PC-3 (cell line): Measurements from ENCODE around the gene TC2N. TPM values are rescaled to one million over a fixed set of nuclear protein-coding genes. Genes with fewer than 3 reads are reported as not detected.

Experiments
- ATAC-seq: fragments of 200-7000 bp; cut with Tn5 transposase; 2 replicates; pipeline ENCODE4 v1.9.1; 2020; ENCODE audit warnings: mild to moderate bottlenecking, moderate library complexity
- BruUV-seq: library from RNA; stranded (reverse); fragments of 400-500 nt; replicated peaks from 2 replicates; lab custom pipeline; 2021; lab: Mats Ljungman, UMichigan
- CTCF ChIA-PET: fragments of 300-600 bp; sonication (Branson Sonifier 250); formaldehyde crosslinking; loops from one replicate; lab custom pipeline; 2022; ENCODE audit warnings: antibody characterized with exemption; lab: Charles Lee
- POLR2A ChIA-PET: fragments of 300-600 bp; sonication (Branson Sonifier 250); formaldehyde crosslinking; loops from one replicate; lab custom pipeline; 2022; ENCODE audit warnings: antibody characterized with exemption; ENCODE audit not compliant: unreplicated experiment; lab: Charles Lee
- DNase-seq: peaks from one replicate; pipeline ENCODE4 v3.0.0-alpha.2; 2015
- H2AFZ ChIP-seq: fragments of 300-600 bp; sonication (generic); 2 replicates; pipeline ENCODE4 v1.6.0; 2016; ENCODE audit warnings: antibody characterized with exemption, low read length
- H3F3A ChIP-seq: fragments of 300-600 bp; sonication (generic); one replicate; pipeline ENCODE4 v1.6.0; 2017; ENCODE audit warnings: antibody characterized with exemption, low read length, control low read depth, mild to moderate bottlenecking; ENCODE audit not compliant: unreplicated experiment
- H3K27ac ChIP-seq: fragments of 300-600 bp; sonication (generic); 2 replicates; pipeline ENCODE4 v1.5.1; 2016; ENCODE audit warnings: mild to moderate bottlenecking, low read length
- H3K27me3 ChIP-seq: fragments of 300-600 bp; sonication (generic); 2 replicates; pipeline ENCODE4 v1.6.1; 2016; ENCODE audit warnings: low read length, mixed read lengths
- H3K36me3 ChIP-seq: fragments of 300-600 bp; sonication (generic); 2 replicates; pipeline ENCODE4 v1.6.1; 2016; ENCODE audit warnings: low read depth, mixed run types, low read length, mixed read lengths
- H3K4me1 ChIP-seq: fragments of 300-600 bp; sonication (generic); 2 replicates; pipeline ENCODE4 v1.5.1; 2016; ENCODE audit warnings: low read length; ENCODE audit not compliant: insufficient read depth
- H3K4me2 ChIP-seq: fragments of 300-600 bp; sonication (generic); 2 replicates; pipeline ENCODE4 v1.6.0; 2016; ENCODE audit warnings: low read length
- H3K4me3 ChIP-seq: fragments of 300-600 bp; sonication (generic); 2 replicates; pipeline ENCODE4 v1.5.1; 2016; ENCODE audit warnings: mild to moderate bottlenecking, low read length, mixed read lengths
- H3K79me2 ChIP-seq: fragments of 300-600 bp; sonication (generic); 2 replicates; pipeline ENCODE4 v1.6.1; 2017; ENCODE audit warnings: low read length, mixed read lengths
- H3K9ac ChIP-seq: fragments of 300-600 bp; sonication (generic); 2 replicates; pipeline ENCODE4 v1.6.0; 2016; ENCODE audit warnings: mild to moderate bottlenecking, low read length
- H3K9me2 ChIP-seq: fragments of 300-600 bp; sonication (generic); replicated peaks from 2 replicates; pipeline ENCODE4 v1.6.1; 2016; ENCODE audit warnings: mixed run types, low read length, mixed read lengths
- H3K9me3 ChIP-seq: fragments of 300-600 bp; sonication (generic); 2 replicates; pipeline ENCODE4 v1.6.1; 2016; ENCODE audit warnings: low read length, mixed read lengths
- H4K20me1 ChIP-seq: fragments of 300-600 bp; sonication (generic); 2 replicates; pipeline ENCODE4 v1.6.1; 2016; ENCODE audit warnings: low read length, mixed read lengths
- EZH2 ChIP-seq: fragments of 300-600 bp; sonication (generic); IDR thresholded peaks from one replicate; pipeline ENCODE4 v1.6.1; 2017; ENCODE audit warnings: antibody characterized with exemption, mild to moderate bottlenecking, low read length; ENCODE audit not compliant: unreplicated experiment
- EZH2phosphoT487 ChIP-seq: fragments of 300-600 bp; sonication (generic); IDR thresholded peaks from 2 replicates; pipeline ENCODE4 v1.6.1; 2018; ENCODE audit warnings: mild to moderate bottlenecking, antibody characterized with exemption, low read length, borderline replicate concordance
- intact Hi-C: fragments of 100-400 bp; cut with micrococcal nuclease; formaldehyde crosslinking; loops from 2 replicates; pipeline ENCODE4 v1.9.0; 2023
- total RNA-seq: library from RNA; depleted of rRNA; stranded (reverse); fragments of >200 nt; gene quantifications from 2 replicates; pipeline ENCODE4 v1.2.3, GENCODE V29; 2014
- TF ChIP-seq, protein P1 (sequence below): fragments of 300-600 bp; sonication (generic); conservative IDR thresholded peaks from 2 replicates; pipeline ENCODE4 v1.5.1; 2017; ENCODE audit warnings: antibody characterized with exemption, low read depth, mild to moderate bottlenecking, low read length

Gene TC2N
- total RNA-seq, 1 experiment from 2014 or later = 6.2 TPM

DNA sequence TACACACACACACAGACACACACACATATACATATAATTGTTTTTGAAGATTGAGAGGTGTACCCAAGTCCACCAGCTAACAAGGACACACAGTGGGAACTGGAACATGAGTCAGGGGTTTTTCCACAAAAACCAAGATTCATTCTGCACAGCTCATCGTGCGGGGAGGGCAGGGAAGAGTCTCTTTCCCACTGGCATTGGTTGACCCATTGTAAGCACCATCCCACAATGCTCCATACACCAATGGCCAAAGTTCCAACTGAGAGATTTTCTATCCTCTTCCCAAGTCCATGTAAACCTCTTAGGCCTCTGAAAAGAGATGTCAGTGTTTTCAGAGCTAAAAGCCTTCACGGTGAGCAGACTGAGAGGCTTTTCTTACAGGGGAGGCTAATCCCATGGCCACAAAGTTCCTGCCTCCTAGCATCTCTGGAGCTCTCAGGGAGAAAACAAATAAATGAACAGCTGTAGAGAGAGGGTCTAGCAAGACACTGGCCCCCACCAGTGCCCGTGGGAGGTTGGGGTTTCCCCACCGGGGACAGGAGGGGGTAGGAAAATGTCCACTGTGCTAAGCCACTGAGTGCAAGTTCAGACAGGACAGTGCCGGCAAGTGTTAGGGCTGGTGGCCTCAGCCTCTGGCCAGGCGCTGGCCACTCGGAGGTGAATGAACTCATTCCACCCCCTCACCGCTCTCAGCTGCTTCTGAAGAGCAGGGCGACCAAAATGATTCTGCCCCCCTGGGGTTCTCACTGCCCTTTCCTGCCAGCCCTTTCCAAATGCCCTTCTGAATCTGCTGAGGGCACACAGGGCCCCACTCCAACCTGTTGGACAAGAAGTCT, 21.5 kb upstream of the TC2N start:
- no peaks in the 10 kb centered on the region; the same call in none of the 2 replicates for H3K27me3 ChIP-seq
- H3K9me3 ChIP-seq = no peaks in the 10 kb centered on the region

DNA sequence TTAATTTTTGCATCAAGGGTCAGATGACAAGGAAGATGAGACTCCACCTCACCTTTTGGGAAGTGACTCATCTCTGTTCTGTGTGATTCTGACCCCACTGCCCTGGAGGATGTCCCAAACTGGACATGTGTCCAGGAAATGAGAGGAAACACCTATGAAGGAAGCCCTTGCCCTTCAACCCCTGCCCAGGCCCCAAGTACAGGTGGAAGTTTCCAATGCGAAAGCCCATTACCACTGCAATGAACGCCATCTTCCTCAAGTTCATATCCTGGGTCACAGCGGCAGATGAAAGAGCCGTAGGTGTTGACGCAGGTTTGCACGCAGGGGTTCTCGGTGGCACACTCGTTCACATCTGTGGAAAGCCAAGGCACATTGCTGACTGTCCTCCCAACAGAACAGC, 19.6 kb upstream of the TC2N start:
- Histone ChIP-seq H3K4me3 (no peak overlapping the region), H3K27ac (no peak overlapping the region), H3K4me2 (no peak overlapping the region), H4K20me1 (no peaks in the 10 kb centered on the region), H3K27me3 (no peaks in the 10 kb centered on the region; the same call in 1 of the 2 replicates), H3K4me1 (no peaks in the 10 kb centered on the region), H3K9me3 (no peaks in the 10 kb centered on the region), H3F3A (no peaks in the 10 kb centered on the region), H3K9me2 (no peaks in the 10 kb centered on the region), H3K36me3 (no peaks in the 10 kb centered on the region), H2AFZ (no peak overlapping the region), H3K9ac (no peak overlapping the region), H3K79me2 (no peaks in the 10 kb centered on the region)
- BruUV-seq = no TSS peak
- DNase-seq = no peak
- TF ChIP-seq EZH2 = no peak
- TF ChIP-seq, protein P1, sequence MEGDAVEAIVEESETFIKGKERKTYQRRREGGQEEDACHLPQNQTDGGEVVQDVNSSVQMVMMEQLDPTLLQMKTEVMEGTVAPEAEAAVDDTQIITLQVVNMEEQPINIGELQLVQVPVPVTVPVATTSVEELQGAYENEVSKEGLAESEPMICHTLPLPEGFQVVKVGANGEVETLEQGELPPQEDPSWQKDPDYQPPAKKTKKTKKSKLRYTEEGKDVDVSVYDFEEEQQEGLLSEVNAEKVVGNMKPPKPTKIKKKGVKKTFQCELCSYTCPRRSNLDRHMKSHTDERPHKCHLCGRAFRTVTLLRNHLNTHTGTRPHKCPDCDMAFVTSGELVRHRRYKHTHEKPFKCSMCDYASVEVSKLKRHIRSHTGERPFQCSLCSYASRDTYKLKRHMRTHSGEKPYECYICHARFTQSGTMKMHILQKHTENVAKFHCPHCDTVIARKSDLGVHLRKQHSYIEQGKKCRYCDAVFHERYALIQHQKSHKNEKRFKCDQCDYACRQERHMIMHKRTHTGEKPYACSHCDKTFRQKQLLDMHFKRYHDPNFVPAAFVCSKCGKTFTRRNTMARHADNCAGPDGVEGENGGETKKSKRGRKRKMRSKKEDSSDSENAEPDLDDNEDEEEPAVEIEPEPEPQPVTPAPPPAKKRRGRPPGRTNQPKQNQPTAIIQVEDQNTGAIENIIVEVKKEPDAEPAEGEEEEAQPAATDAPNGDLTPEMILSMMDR = no peak
- TF ChIP-seq EZH2phosphoT487 = no peak
- POLR2A ChIA-PET = no interaction called here
- intact Hi-C loops = no loop called here
- no peak for ATAC-seq
- CTCF ChIA-PET = no interaction called here

More for the DNA sequence above, 21.5 kb upstream of the TC2N start:
- H3F3A ChIP-seq = no peaks in the 10 kb centered on the region
- ChIA-PET CTCF (no interaction called here), POLR2A (no interaction called here)
- no peak for ATAC-seq
- no peaks in the 10 kb centered on the region for H3K9me2 ChIP-seq
- no TSS peak for BruUV-seq
- no peak overlapping the region for H3K4me3 ChIP-seq
- TF ChIP-seq, protein P1 = no peak
- TF ChIP-seq EZH2phosphoT487 (no peak), EZH2 (no peak)
- H3K36me3 ChIP-seq = no peaks in the 10 kb centered on the region; the same call in 1 of the 2 replicates
- no peak overlapping the region for H3K9ac ChIP-seq
- no peak for DNase-seq
- no peak overlapping the region for H3K4me2 ChIP-seq
- no peaks in the 10 kb centered on the region for H3K79me2 ChIP-seq
- H3K27ac ChIP-seq = no peak overlapping the region
- H2AFZ ChIP-seq = no peak overlapping the region
- no peaks in the 10 kb centered on the region for H3K4me1 ChIP-seq
- intact Hi-C loops = no loop called here
- no peaks in the 10 kb centered on the region for H4K20me1 ChIP-seq

DNA sequence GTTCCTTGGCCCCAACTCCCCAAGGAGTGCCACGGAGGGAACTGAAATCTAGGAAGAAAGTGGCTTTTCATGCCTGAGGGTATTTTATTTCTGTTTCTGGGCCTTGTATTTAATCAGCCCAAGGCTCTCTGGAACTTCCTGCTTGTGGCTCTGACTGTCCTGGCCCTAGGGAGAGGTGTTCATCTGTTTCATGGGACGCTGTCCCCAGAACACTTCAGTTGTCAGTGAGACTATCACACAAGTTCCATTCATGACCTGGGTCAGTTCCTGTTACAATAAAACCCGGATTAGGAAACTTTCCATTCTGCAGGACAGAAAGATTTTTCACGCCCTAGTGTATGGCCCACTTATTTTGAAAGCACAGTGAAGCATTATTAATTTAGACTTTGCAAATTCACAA, 18.5 kb upstream of the TC2N start:
- BruUV-seq = no TSS peak
- no peaks in the 10 kb centered on the region for H3K9me2 ChIP-seq
- no peak for DNase-seq
- no peak overlapping the region for H3K4me3 ChIP-seq
- H3F3A ChIP-seq = no peaks in the 10 kb centered on the region
- TF ChIP-seq, protein P1 = no peak
- TF ChIP-seq EZH2 = no peak
- TF ChIP-seq EZH2phosphoT487 = no peak
- H3K9ac ChIP-seq = no peak overlapping the region
- CTCF ChIA-PET = no interaction called here
- no peak for ATAC-seq
- no peaks in the 10 kb centered on the region for H4K20me1 ChIP-seq
- no peaks in the 10 kb centered on the region for H3K36me3 ChIP-seq
- no peak overlapping the region for H2AFZ ChIP-seq
- H3K9me3 ChIP-seq = no peaks in the 10 kb centered on the region
- H3K79me2 ChIP-seq = no peaks in the 10 kb centered on the region
- no peak overlapping the region for H3K27ac ChIP-seq
- no peaks in the 10 kb centered on the region for H3K27me3 ChIP-seq
- H3K4me2 ChIP-seq = no peak overlapping the region
- intact Hi-C loops = no loop called here
- H3K4me1 ChIP-seq = no peaks in the 10 kb centered on the region
- POLR2A ChIA-PET = no interaction called here
